OCI-LY3 (cell line): ENCODE measurements around the gene CACNA2D2.

Experiments used
- EZH2phosphoT487 ChIP-seq: fragments of 200-600 bp; shearing (Covaris generic); IDR thresholded peaks from 2 replicates; pipeline ENCODE4 v1.6.1; 2018; ENCODE audit warnings: antibody characterized with exemption, mixed run types, low read depth
- TF ChIP-seq, protein P1 (sequence below): fragments of 200-600, 300-600 bp; sonication (generic); IDR thresholded peaks from 2 replicates; pipeline ENCODE4 v1.5.1; 2014; ENCODE audit warnings: antibody characterized with exemption, low read length, low read depth

DNA sequence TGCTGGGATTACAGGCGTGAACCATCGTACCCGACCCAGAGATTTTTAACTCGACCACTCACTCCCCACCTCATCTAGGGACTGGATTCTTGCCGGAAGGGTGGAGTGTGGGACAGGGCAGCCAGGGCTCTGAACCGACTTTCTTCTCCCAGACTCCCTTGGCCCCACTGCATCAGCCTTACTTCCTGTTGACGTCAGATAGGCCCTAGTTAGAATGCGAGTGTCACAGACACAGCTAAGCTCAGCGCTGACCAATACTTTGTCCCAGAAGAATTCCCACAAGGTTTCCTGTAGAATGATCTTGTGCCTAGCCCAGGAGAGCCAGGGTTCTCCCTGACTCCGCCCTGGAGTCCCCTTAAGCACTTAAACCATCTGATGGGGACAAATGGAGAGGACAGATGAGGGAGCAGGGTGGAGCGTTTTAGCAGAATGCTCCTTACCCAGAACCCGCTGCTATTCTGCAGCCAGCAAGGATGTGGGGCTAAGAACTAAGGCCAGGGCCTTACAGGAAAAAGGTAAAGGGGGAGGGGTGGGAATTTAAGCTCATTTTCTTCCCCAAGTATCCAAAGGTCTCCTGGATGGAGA lies 169.6 kb downstream of the CACNA2D2 start:
- TF ChIP-seq, protein P1, sequence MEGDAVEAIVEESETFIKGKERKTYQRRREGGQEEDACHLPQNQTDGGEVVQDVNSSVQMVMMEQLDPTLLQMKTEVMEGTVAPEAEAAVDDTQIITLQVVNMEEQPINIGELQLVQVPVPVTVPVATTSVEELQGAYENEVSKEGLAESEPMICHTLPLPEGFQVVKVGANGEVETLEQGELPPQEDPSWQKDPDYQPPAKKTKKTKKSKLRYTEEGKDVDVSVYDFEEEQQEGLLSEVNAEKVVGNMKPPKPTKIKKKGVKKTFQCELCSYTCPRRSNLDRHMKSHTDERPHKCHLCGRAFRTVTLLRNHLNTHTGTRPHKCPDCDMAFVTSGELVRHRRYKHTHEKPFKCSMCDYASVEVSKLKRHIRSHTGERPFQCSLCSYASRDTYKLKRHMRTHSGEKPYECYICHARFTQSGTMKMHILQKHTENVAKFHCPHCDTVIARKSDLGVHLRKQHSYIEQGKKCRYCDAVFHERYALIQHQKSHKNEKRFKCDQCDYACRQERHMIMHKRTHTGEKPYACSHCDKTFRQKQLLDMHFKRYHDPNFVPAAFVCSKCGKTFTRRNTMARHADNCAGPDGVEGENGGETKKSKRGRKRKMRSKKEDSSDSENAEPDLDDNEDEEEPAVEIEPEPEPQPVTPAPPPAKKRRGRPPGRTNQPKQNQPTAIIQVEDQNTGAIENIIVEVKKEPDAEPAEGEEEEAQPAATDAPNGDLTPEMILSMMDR, result no peak
- no peak for TF ChIP-seq EZH2phosphoT487
